Muscle of arm (tissue), 12 donors: Measurements from ENCODE around the gene SRPRB. TPM values are rescaled to one million over a fixed set of nuclear protein-coding genes. Genes with fewer than 3 reads are reported as not detected.

ENCODE experiments used
- DNase-seq: peaks from one replicate; pipeline ENCODE4 v3.0.0-alpha.2; 2013
- polyA plus RNA-seq, 12 donors: library from polyadenylated mRNA; unstranded; fragments of 120-200 nt; gene quantifications; one replicate each; pipeline ENCODE4 v1.2.1, GENCODE V29; 2013; ENCODE audit not compliant: insufficient read length in 12 of 12

The SRPRB gene
- polyA plus RNA-seq, 12 donors = 17.9 to 47.2 (median 34.1) TPM; not detected in 1

- no peak for DNase-seq
Measured at GRCh38 chr3:133825969-133826727, 20.5 kb downstream of the SRPRB start.

- DNase-seq = no peak
Measured at GRCh38 chr3:133827136-133827535, 21.5 kb downstream of the SRPRB start.

GRCh38 chr3:133827684-133828083 lies 22.1 kb downstream of the SRPRB start:
- no peak for DNase-seq

GRCh38 chr3:133828576-133829309 lies 23.1 kb downstream of the SRPRB start:
- DNase-seq = no peak

- DNase-seq = no peak
Measured at GRCh38 chr3:133829310-133829707, 23.7 kb downstream of the SRPRB start.

GRCh38 chr3:133830071-133830470 lies 24.5 kb downstream of the SRPRB start:
- DNase-seq = no peak

DNA sequence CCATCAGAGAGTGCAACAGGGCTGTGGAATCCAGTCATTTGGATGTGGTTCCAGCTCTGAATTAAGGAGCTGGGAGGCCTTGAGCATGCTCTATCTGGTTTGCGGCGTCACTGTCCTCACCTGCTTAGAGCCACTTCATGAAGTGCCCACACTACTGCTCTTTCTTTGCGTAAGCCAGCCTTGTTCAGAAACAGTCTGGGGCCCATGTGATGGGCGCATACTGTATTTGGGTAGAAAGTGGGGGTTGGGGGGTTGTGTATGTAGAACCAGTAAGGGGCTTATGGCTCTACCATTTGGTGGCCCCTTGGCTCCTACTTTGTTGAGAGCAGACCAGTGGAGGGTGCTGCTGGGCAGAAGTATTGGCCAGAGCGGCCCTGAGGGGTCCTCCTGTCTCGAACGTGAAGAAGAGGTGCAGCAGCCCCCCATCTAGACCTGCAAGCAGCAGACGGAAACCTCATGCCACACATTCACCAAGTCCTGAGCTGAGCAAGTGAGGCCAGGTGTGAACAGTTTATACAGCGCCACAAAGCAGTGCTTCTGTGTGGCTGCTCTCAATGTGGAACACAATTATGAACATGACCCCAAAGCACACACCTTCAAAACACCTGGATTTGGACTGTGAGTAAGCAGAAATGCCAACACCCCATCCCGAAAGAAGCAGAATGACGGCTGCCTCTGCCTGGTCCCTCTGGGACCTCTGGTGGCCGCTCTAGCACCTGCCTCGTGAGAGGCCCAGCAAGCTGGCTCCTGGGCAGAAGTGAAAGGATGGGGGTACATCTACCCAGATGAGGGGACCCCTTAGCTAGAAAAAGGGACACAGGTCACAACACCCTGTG lies 26.6 kb downstream of the SRPRB start:
- no peak for DNase-seq

- no peak for DNase-seq
Measured at GRCh38 chr3:133832802-133833144, 27.2 kb downstream of the SRPRB start.

DNA sequence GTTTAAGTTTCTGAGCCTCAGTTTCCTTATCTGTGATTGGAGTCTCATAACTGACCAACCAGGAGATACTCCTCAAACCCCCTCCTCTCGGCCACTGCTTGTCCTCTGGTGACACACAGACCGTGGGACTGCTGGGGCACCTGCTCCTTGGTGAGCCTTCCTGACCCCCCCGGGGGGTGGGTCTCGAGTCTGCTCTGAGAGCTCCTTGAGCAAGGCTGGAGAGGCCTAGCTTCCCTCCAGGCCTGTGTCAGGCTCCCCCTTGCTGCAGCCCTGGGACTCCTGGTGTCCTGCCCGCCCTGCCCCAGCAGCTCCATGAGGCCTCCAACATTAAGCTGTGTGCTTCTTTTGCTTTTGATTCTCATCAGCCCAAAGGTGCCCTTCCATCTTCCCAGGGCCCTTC lies 27.7 kb downstream of the SRPRB start:
- DNase-seq = no peak

GRCh38 chr3:133833880-133834620 lies 28.4 kb downstream of the SRPRB start:
- DNase-seq = no peak

DNA sequence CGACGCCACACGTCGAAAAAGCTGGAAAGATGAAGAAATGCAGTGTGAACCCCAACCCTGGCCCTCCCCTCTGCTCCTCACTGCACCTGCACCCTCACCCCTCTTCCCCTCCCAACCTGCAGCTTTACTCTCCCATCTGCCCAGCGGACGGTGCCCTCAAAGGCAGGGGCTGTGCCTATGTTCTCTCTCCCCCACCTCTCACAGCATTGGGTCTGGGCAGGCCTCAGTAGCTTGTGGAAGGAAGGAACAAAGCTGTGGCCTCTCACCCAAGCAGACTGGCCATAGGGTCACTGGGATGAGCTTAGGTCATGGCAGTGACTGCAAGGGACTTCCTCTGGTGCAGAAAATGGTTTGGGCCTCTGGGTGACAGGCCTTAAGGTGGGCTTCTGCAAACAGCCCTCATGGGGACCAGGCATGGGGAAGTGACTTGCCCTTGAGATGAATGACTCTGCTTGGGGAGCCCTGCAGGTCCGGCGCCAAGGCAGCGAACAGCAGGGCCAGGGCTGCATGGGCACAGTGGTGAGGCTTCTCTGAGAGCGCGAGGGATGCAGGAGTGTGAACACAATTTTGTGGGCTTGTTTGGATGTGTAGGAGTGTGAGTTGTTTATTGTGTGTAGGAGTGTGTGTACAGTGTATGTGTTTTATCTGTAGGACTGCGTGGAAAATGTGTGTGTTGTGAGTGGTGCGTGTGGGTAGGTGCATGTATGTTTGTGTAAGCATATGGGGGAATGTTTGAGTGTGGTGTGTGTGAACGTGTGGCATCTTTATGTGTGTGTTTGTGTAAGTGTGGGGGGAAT lies 29.2 kb downstream of the SRPRB start:
- DNase-seq = no peak

GRCh38 chr3:133835418-133835743 lies 29.8 kb downstream of the SRPRB start:
- DNase-seq = no peak

GRCh38 chr3:133835961-133836360 lies 30.3 kb downstream of the SRPRB start:
- DNase-seq = no peak

DNA sequence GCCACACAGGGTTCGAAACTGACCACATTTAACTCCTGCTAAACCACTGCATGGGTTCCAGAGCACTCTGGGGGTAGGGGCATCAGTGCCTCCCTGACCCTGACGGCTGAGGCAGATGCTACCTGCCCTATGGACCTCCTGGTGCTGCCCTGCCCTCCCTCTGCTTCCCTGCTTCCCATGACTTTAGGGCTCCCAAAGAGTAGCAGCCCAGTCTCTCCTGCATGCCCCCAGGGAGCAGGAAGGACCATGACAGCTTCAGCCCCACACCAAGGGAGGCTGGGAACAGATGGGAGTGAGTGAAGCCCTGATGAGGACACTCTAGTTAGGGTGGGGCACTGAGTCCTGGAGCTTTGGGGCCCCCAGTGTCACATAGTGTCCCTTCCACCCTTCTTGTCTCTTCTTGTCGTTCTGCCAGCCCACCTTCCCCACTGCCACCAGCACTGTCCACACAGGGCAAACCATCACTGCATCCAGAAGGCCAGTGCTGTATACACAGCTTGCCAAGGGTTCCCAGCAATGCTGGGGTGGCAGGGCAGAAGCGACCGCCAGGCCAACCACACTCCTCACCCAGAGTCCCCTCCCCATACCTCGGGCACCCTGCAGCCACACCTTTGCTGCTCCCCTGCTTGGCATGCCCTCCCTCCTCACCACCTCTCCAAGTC lies 31.0 kb downstream of the SRPRB start:
- DNase-seq = no peak

DNA sequence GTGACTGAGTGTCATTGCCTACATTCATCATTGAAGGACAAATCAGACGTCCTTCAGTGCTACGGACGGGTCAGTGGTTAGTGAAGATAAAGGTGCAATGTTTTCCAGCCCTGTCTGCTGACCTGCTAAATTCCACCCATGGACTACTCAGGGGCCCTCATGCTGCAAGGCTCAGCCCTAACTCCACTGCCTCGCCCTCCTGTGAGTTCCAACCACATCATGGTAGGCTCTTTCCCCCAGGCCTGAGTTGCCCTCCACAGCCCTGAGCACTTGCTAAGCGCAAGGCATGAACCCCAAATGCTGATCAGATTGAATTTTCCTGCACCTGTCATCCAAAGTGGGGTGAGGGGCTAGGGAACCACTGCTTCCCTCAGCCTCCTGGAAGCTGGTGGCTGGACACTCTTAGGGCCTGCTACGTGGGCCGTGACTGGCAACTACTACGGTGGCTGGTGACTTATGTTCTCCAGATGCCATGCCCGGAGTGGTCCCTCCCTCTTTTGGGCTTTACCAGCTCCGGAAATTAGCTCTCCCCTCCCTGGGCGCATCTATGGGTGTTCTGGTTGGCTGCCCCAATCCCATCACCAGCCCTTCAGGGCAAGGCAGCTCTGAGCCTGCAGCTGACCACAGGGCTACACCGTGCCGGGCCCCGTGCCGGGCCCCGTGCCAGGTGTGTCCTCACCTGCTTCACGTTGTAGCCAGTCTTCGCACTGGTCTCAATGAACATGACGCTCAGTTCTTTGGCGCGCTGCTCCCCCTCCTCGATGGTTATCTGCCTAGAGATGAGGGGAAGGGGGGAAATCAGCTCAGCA lies 32.1 kb downstream of the SRPRB start:
- DNase-seq = no peak

GRCh38 chr3:133838296-133838789 lies 32.7 kb downstream of the SRPRB start:
- no peak for DNase-seq

DNA sequence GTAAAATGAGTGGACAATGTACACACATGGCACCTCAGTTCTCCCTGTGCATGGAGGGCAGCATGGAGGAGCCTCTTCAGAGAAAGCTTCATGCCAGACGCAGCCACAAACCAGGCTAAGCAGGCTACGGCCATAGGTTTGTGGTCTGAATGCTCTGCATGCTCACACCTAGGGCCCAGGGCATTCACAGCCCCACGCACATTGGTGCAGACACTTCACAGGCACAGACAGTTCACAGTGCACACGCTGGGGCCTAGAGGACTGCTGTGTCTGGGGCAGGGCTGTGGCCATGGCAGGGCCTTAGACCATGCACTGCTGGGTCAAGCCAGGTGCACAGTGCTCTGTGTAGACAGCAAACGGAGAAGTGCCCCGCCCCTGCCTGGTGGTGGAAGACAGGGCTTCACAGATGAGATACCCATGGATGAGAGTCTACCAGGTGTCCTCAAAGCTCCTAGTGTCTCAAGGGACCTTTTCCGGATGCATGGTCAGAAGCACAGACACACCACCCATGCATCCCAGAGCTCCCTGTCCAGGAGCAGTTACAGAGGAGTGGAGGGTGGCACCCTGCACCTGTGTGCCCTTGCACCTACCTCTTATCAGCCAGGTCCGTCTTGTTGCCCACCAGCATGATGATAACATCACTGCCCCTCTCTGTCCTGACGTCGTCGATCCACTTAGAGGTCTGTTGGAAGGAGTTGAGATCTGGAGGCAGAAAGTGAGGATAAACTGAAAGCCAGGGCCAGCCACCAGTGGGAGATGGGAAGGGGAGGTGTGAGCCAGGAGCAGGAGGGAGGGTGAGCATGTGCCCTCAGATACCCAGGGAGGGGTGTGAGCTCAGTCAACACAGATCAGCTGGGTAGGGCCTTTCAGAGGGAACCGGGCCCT lies 33.5 kb downstream of the SRPRB start:
- DNase-seq = no peak

DNA sequence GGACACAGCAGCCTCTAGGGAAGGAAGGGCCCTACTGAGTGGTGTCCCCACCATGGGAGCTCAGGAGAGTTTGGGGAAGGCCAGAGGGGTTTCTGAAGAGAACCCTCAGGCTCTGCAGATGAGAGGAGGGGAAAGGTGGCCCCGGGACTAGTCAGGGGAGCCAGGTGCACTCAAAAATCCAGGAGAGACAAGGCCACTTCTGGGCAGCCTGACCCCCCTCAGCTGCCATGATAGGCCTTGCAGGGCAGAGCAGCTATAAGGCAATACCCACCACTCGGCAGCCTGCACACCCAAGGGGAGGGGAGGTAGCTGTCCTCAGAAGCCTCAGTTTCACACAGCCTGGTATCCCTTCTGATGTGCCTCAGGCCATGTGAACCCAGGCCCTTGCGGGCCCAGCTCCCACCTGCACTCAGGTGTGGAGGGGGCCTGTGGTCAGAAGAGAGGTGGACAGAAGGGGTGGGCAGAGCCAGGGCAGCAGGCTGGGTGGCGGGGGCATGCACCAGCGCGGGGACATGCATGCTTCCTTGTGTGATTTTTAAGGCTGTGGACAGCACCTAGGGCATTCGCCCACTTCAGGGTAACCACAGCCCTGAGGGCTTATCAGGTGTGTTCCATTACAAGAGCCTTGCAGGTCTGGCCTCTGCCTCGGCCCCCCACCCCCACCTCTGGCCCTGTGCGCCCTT lies 34.6 kb downstream of the SRPRB start:
- DNase-seq = no peak
